Trophoblast cell (in vitro differentiated cells and primary cell): Measurements from ENCODE around the gene PRKAR1B.

Experiments used
- DNase-seq, 2 donors: peaks; one replicate each; pipeline ENCODE4 v3.0.0-alpha.2; 2016
- H2AFZ ChIP-seq: 2 replicates; pipeline ENCODE4 v1.6.1; 2013; ENCODE audit warnings: low read length, moderate library complexity, mild to moderate bottlenecking; ENCODE audit not compliant: insufficient read depth, poor library complexity
- H2AK5ac ChIP-seq: 2 replicates; pipeline ENCODE4 v1.6.1; 2013; ENCODE audit warnings: mild to moderate bottlenecking, low read length
- H2BK120ac ChIP-seq: 2 replicates; pipeline ENCODE4 v1.6.1; 2013; ENCODE audit warnings: low read length, mild to moderate bottlenecking, moderate library complexity; ENCODE audit not compliant: insufficient read depth, poor library complexity
- H2BK12ac ChIP-seq: 2 replicates; pipeline ENCODE4 v1.6.1; 2013; ENCODE audit warnings: mild to moderate bottlenecking, low read length, moderate library complexity
- H2BK5ac ChIP-seq: 2 replicates; pipeline ENCODE4 v1.6.1; 2013; ENCODE audit warnings: low read length, low read depth, moderate library complexity, mild to moderate bottlenecking; ENCODE audit not compliant: poor library complexity
- H3K14ac ChIP-seq: 2 replicates; pipeline ENCODE4 v1.6.1; 2013; ENCODE audit warnings: mild to moderate bottlenecking, low read length
- H3K18ac ChIP-seq: 2 replicates; pipeline ENCODE4 v1.6.1; 2013; ENCODE audit warnings: mild to moderate bottlenecking, low read length
- H3K23ac ChIP-seq: 2 replicates; pipeline ENCODE4 v1.6.1; 2013; ENCODE audit warnings: low read length
- H3K27ac ChIP-seq: 2 replicates; pipeline ENCODE4 v1.5.1; 2013; ENCODE audit warnings: low read depth, mild to moderate bottlenecking, inconsistent platforms, low read length, moderate library complexity
- H3K27me3 ChIP-seq: 2 replicates; pipeline ENCODE4 v1.6.1; 2013; ENCODE audit warnings: inconsistent platforms, mild to moderate bottlenecking, low read length, moderate library complexity; ENCODE audit not compliant: insufficient read depth
- H3K36me3 ChIP-seq, 2 experiments: 1 replicate in 1 of 2; 2 replicates in 1 of 2; pipeline ENCODE4 v1.6.1; 2013; ENCODE audit warnings: low read length in 2 of 2, mild to moderate bottlenecking in 2 of 2, moderate library complexity in 1 of 2; ENCODE audit not compliant: insufficient read depth in 2 of 2, control insufficient read depth in 1 of 2
- H3K4ac ChIP-seq: 2 replicates; pipeline ENCODE4 v1.6.1; 2013; ENCODE audit warnings: low read depth, mild to moderate bottlenecking, low read length, moderate library complexity
- H3K4me1 ChIP-seq, 2 experiments: 1 replicate in 1 of 2; 2 replicates in 1 of 2; pipeline ENCODE4 v1.6.1; 2013; ENCODE audit warnings: low read length in 2 of 2, mild to moderate bottlenecking in 2 of 2, moderate library complexity in 1 of 2; ENCODE audit not compliant: insufficient read depth in 2 of 2, control insufficient read depth in 1 of 2
- H3K4me2 ChIP-seq: 2 replicates; pipeline ENCODE4 v1.6.1; 2013; ENCODE audit warnings: inconsistent platforms, mild to moderate bottlenecking, low read length, moderate library complexity
- H3K4me3 ChIP-seq: 2 replicates; pipeline ENCODE4 v1.5.1; 2013; ENCODE audit warnings: mild to moderate bottlenecking, low read depth, low read length, inconsistent platforms
- H3K79me1 ChIP-seq: one replicate; pipeline ENCODE4 v1.6.1; 2013; ENCODE audit warnings: low read length
- H3K79me2 ChIP-seq: 2 replicates; pipeline ENCODE4 v1.6.1; 2013; ENCODE audit warnings: low read length, mild to moderate bottlenecking; ENCODE audit not compliant: control insufficient read depth, insufficient read depth, poor library complexity
- H3K9ac ChIP-seq: 2 replicates; pipeline ENCODE4 v1.6.1; 2013; ENCODE audit warnings: mild to moderate bottlenecking, low read length
- H3K9me3 ChIP-seq: 2 replicates; pipeline ENCODE4 v1.6.1; 2013; ENCODE audit warnings: low read depth, mild to moderate bottlenecking, control low read depth, inconsistent platforms, low read length; ENCODE audit not compliant: insufficient read depth
- H4K12ac ChIP-seq: 2 replicates; pipeline ENCODE4 v1.6.1; 2013; ENCODE audit warnings: low read depth, mild to moderate bottlenecking, low read length, moderate library complexity
- H4K8ac ChIP-seq: 2 replicates; pipeline ENCODE4 v1.6.1; 2013; ENCODE audit warnings: low read depth, mild to moderate bottlenecking, low read length, moderate library complexity
- H4K91ac ChIP-seq: one replicate; pipeline ENCODE4 v1.6.1; 2013; ENCODE audit warnings: low read depth, mild to moderate bottlenecking, low read length, moderate library complexity
- WGBS: extraction: QIAGEN DNeasy Blood & Tissue Kit; methylation state at CpG from one replicate; pipeline ENCODE4 v1.1.7; 2013; ENCODE audit warnings: missing lambda C conversion rate; ENCODE audit not compliant: insufficient read length, insufficient coverage; ENCODE audit errors: extremely low coverage; 5-methylcytosine and 5-hydroxymethylcytosine counted together

PRKAR1B gene

GRCh38 chr7:680411-681127, 46.5 kb downstream of the PRKAR1B start:
- Histone ChIP-seq H3K4me2 (no peak overlapping the region), H3K4ac (no peak overlapping the region), H3K4me3 (no peak overlapping the region), H3K36me3 (no peaks in the 10 kb centered on the region), H3K14ac (no peak overlapping the region), H3K4me1 (no peaks in the 10 kb centered on the region), H3K9me3 (peaks cover 17% of the 10 kb centered on the region), H2AK5ac (no peak overlapping the region), H4K12ac (no peak overlapping the region), H3K18ac (no peak overlapping the region), H3K79me1 (no peaks in the 10 kb centered on the region), H3K27ac (no peak overlapping the region), H3K27me3 (no peaks in the 10 kb centered on the region), H2BK5ac (no peak overlapping the region), H4K91ac (no peak overlapping the region), H2BK12ac (no peak overlapping the region), H2BK120ac (no peak overlapping the region), H3K23ac (no peak overlapping the region), H3K79me2 (no peaks in the 10 kb centered on the region), H3K9ac (no peak overlapping the region), H4K8ac (no peak overlapping the region), H2AFZ (no peak overlapping the region)
- DNase-seq = no peak
- no CpG with 5 or more reads among the region's 25 CpGs for WGBS

- WGBS = no CpG with 5 or more reads among the region's 23 CpGs
- H3K27me3 ChIP-seq = no peaks in the 10 kb centered on the region
Observed at GRCh38 chr7:676972-677385, 50.1 kb downstream of the PRKAR1B start.

GRCh38 chr7:676246-676971, 50.7 kb downstream of the PRKAR1B start:
- H4K91ac ChIP-seq = no peak overlapping the region
- H3K79me1 ChIP-seq = no peaks in the 10 kb centered on the region
- no peak overlapping the region for H4K12ac ChIP-seq
- H3K36me3 ChIP-seq = no peaks in the 10 kb centered on the region
- no peak overlapping the region for H3K4me3 ChIP-seq
- no peak overlapping the region for H3K4ac ChIP-seq
- no peak overlapping the region for H2BK120ac ChIP-seq
- no peak overlapping the region for H3K23ac ChIP-seq
- no peak overlapping the region for H2AFZ ChIP-seq
- H2BK5ac ChIP-seq = no peak overlapping the region
- WGBS = no CpG with 5 or more reads among the region's 40 CpGs
- DNase-seq = no peak
- no peak overlapping the region for H2AK5ac ChIP-seq
- H3K79me2 ChIP-seq = no peaks in the 10 kb centered on the region
- H2BK12ac ChIP-seq = no peak overlapping the region
- peaks cover 11% of the 10 kb centered on the region for H3K9me3 ChIP-seq
- H3K9ac ChIP-seq = no peak overlapping the region
- H3K27me3 ChIP-seq = no peaks in the 10 kb centered on the region
- H3K27ac ChIP-seq = no peak overlapping the region
- H3K18ac ChIP-seq = no peak overlapping the region
- no peak overlapping the region for H3K14ac ChIP-seq
- no peaks in the 10 kb centered on the region for H3K4me1 ChIP-seq
- no peak overlapping the region for H3K4me2 ChIP-seq
- no peak overlapping the region for H4K8ac ChIP-seq

More at GRCh38 chr7:676972-677385, 50.1 kb downstream of the PRKAR1B start:
- Histone ChIP-seq H2AK5ac (no peak overlapping the region), H3K9me3 (peaks cover 16% of the 10 kb centered on the region), H3K4me1 (no peaks in the 10 kb centered on the region), H3K4me3 (no peak overlapping the region), H2AFZ (no peak overlapping the region), H3K18ac (no peak overlapping the region), H3K4ac (no peak overlapping the region), H4K8ac (no peak overlapping the region), H3K79me1 (no peaks in the 10 kb centered on the region), H3K4me2 (no peak overlapping the region), H3K79me2 (no peaks in the 10 kb centered on the region), H3K14ac (no peak overlapping the region), H2BK120ac (no peak overlapping the region), H3K23ac (no peak overlapping the region), H4K91ac (no peak overlapping the region), H4K12ac (no peak overlapping the region), H3K9ac (no peak overlapping the region), H2BK12ac (no peak overlapping the region), H3K36me3 (no peaks in the 10 kb centered on the region), H3K27ac (no peak overlapping the region), H2BK5ac (no peak overlapping the region)
- DNase-seq = no peak

- peaks cover 7% of the 10 kb centered on the region for H3K9me3 ChIP-seq
- WGBS = no CpG with 5 or more reads among the region's 16 CpGs
Observed at GRCh38 chr7:674454-675410, 52.3 kb downstream of the PRKAR1B start.

More at GRCh38 chr7:674454-675410, 52.3 kb downstream of the PRKAR1B start:
- Histone ChIP-seq H2BK120ac (no peak overlapping the region), H3K27me3 (no peaks in the 10 kb centered on the region), H2BK12ac (no peak overlapping the region), H3K18ac (no peak overlapping the region), H4K8ac (no peak overlapping the region), H3K23ac (no peak overlapping the region), H3K79me2 (no peaks in the 10 kb centered on the region), H3K14ac (no peak overlapping the region), H3K9ac (no peak overlapping the region), H4K91ac (no peak overlapping the region), H3K79me1 (no peaks in the 10 kb centered on the region), H3K36me3 (no peaks in the 10 kb centered on the region), H2AFZ (no peak overlapping the region), H2BK5ac (no peak overlapping the region), H4K12ac (no peak overlapping the region), H2AK5ac (no peak overlapping the region), H3K4me1 (no peaks in the 10 kb centered on the region), H3K27ac (no peak overlapping the region), H3K4ac (no peak overlapping the region), H3K4me2 (no peak overlapping the region), H3K4me3 (no peak overlapping the region)
- no peak for DNase-seq
